GM12892 (cell line): Measurements from ENCODE around the gene CUL9.

Experiments
- DNase-seq: peaks from one replicate; pipeline ENCODE4 v3.0.0; 2011; ENCODE audit not compliant: insufficient read length
- FAIRE-seq: peaks from 2 replicates; lab custom pipeline; 2011; peaks lifted over from hg19 to GRCh38; lab: Jason Lieb, UNC
- POLR2A ChIP-seq: IDR thresholded peaks from 2 replicates; pipeline ENCODE4 v1.6.1; 2011; ENCODE audit warnings: low read depth, low read length, control low read depth
- POLR2AphosphoS5 ChIP-seq: IDR thresholded peaks from 2 replicates; pipeline ENCODE4 v1.6.1; 2011; ENCODE audit warnings: low read depth, low read length, control low read depth
- TAF1 ChIP-seq: IDR thresholded peaks from 2 replicates; pipeline ENCODE4 v1.6.1; 2011; ENCODE audit warnings: low read depth, mild to moderate bottlenecking, control low read depth, low read length, borderline replicate concordance

Gene CUL9

DNA sequence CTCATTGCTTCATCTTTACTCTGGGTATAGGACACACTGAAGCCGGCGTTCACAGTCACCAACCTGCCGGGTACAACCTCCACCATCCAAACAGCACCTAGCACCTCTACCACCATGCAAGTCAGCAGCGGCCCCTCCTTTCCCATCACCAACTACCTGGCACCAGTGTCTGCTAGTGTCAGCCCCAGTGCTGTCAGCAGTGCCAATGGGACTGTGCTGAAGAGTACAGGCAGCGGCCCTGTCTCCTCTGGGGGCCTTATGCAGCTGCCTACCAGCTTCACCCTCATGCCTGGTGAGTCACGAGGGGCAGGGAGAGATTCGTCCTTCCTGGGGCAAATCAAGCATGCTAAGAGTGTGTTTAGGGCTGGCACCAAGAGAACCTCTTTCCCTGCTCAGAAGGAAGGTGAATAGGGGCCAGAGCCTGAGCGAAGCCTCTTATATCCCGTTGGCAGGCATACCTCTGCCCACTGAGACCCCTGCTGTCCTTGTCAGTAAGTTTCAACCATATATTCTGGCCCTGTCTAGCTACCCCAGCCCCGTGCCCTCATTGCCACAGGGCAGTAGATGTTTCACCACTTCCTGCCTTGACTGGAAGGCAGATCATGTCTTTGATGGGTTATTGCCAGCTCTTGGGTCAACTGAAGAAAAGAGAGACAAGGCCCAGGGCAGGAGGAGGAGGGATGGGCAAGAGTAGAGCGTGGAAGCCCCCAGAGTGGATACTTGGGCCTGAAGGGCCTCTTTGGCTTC is 6.1 kb upstream of the CUL9 start:
- no peak for FAIRE-seq
- TF ChIP-seq POLR2A (no peak), POLR2AphosphoS5 (no peak), TAF1 (no peak)
- DNase-seq: no peak

GRCh38 chr6:43176423-43176786 is 5.6 kb upstream of the CUL9 start:
- no peak for TF ChIP-seq POLR2AphosphoS5
- peak; percentile 40; the same call in 1 of the 2 replicates for TF ChIP-seq POLR2A
- no peak for FAIRE-seq
- no peak for DNase-seq

DNA sequence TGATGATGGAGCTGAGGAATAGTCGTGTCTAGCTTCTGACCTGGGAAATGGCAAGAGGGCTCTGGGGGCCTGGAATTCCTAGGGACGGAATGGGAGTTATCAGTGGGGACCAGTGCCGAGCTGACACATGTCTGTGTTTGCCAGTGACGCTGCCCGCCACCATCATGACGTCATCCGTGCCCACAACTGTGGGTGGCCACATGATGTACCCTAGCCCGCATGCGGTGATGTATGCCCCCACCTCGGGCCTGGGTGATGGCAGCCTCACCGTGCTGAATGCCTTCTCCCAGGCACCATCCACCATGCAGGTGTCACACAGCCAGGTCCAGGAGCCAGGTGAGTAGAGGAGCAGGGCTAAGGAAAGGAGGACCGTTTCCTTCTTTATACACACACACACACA is 3.8 kb upstream of the CUL9 start:
- FAIRE-seq: no peak
- DNase-seq: no peak
- TF ChIP-seq POLR2AphosphoS5 (no peak), TAF1 (no peak), POLR2A (no peak)

- TF ChIP-seq TAF1 (no peak), POLR2A (no peak), POLR2AphosphoS5 (no peak)
- DNase-seq (no peak), FAIRE-seq (no peak)
Measured at GRCh38 chr6:43178951-43179830, 2.8 kb upstream of the CUL9 start.

- DNase-seq (no peak), FAIRE-seq (no peak)
- TF ChIP-seq POLR2A (peak; percentile 12; the same call in 1 of the 2 replicates), TAF1 (no peak), POLR2AphosphoS5 (no peak)
Measured at GRCh38 chr6:43180058-43180457, 1.9 kb upstream of the CUL9 start.

DNA sequence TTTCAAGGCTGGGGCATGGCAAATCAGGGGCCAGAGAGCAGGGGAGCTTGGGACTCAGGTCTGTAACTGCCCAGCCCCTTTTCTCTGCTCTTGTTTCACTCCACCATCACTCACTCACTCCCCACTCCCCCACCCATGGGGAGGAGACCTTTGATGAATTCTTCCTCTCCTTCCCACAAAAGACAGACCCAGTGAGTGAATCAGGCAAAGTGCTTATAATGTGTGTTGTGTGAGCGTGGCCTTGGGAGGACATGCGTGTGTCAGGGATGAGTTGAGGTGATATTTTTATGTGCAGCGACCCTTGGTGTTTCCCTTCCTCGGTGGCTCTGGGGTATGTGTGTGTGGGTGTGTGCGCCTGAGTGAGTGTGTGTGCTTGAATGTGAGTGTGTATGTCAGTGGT is 1.0 kb upstream of the CUL9 start:
- no peak for FAIRE-seq
- TF ChIP-seq POLR2A: peak; percentile 61; the same call in 1 of the 2 replicates
- TF ChIP-seq POLR2AphosphoS5: peak; percentile 64
- TF ChIP-seq TAF1: no peak
- DNase-seq: no peak

GRCh38 chr6:43181621-43181941 is 415 bp upstream of the CUL9 start:
- FAIRE-seq: no peak
- TF ChIP-seq TAF1 (no peak), POLR2AphosphoS5 (no peak), POLR2A (no peak; the same call in 1 of the 2 replicates)
- DNase-seq: no peak

DNA sequence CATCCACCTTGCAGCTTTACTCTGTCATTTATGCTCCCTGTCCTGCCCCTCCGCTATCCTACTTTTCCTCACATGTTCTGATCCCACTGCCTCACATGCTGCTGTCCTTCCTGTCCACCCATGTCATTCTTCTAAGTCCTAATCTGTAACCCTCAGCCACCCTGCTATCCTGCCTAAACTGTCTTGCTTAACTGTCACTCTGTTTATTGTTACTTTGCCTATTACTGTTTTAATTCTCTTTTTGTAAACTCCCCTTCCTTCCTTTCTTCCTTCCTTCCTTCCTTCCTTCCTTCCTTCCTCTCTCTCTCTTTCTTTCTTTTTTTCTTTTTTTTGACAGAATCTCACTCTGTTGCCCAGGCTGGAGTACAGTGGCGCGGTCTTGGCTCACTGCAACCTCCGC is 1.4 kb downstream of the CUL9 start:
- TF ChIP-seq POLR2A (no peak), TAF1 (no peak), POLR2AphosphoS5 (no peak)
- DNase-seq (no peak), FAIRE-seq (no peak)

DNA sequence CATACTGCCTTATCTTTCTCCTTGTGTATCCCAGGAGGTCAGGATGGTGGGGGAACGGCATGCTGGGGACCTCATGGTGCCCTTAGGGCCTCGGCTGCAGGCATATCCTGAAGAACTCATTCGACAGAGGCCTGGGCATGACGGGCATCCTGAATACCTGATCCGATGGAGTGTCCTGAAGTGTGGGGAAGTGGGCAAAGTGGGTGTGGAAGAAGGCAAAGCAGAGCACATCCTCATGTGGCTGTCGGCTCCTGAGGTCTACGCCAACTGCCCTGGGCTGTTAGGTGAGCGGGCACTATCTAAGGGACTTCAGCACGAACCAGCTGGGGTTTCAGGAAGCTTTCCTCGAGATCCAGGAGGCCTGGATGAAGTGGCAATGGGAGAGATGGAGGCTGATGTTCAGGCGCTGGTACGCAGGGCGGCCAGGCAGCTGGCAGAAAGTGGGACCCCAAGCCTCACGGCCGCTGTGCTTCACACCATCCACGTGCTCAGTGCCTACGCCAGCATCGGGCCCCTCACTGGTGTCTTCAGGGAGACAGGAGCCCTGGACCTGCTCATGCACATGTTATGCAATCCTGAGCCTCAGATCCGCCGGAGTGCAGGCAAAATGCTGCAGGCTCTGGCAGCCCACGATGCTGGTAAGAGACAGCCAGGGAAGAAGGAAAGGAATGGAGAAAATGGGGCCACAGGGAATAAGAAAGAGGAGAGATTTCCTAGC is 2.4 kb downstream of the CUL9 start:
- FAIRE-seq: no peak
- no peak for DNase-seq
- no peak for TF ChIP-seq TAF1

- FAIRE-seq (no peak), DNase-seq (no peak)
- TF ChIP-seq POLR2AphosphoS5 (no peak), POLR2A (no peak), TAF1 (no peak)
Measured at GRCh38 chr6:43185391-43185985, 3.5 kb downstream of the CUL9 start.

- DNase-seq: no peak
- TF ChIP-seq TAF1 (no peak), POLR2A (no peak), POLR2AphosphoS5 (no peak)
- no peak for FAIRE-seq
Measured at GRCh38 chr6:43186019-43186418, 4.0 kb downstream of the CUL9 start.
